Measurements from ENCODE around the gene TRMT2A. TPM values are rescaled to one million over a fixed set of nuclear protein-coding genes. Genes with fewer than 3 reads are reported as not detected.
A peak's percentile ranks its signal among the peaks of the same experiment; 100 is the strongest.

The TRMT2A gene
- total RNA-seq, 5 donors from 2014 or later (not counting 1 experiment from before 2014, with no cell fraction given) = 87.6 to 136 (median 123) TPM

DNA sequence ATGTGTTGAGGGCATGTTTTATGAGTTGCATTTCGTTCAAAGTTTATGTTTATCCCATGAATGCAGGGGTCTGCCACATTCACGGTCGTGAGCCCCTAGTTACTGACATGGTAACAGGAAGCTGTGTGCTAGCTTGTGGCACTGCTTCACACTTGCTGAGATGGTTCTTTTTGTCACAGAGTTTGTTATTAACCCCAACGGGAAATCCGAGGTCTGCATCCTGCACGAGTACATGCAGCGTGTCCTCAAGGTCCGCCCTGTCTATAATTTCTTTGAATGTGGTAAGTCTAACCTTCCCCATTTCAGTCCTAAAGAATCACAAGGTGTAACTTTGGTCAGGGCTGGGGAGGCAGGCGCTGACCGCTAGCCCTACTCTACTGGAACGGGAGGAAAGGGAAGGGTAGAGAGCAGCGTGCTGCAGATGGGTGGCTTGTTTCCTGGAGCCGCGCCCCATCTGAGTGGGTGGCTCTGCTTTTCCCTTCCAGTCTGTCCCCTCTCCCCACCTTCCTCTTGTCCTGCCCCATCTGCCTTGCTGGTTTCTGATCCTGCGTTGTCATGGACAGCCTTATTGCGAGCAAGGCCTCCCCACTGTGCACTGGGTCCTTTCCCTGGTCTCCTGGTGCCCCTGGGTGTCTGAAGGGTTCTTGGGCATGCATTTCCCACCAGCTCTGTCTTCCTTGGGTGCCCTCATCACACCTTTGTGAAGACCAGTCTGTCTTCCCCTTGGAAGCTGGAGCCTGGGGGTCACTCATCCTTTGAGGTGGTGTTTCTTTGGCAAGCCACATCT is 25.1 kb downstream of the TRMT2A start:
- 69% methylated on average over 6 of the region's 16 CpGs for WGBS (ENCODE audit: insufficient coverage)
- H3K4me3 ChIP-seq (ENCODE audit: control insufficient read depth in 1 of 2, extremely low read depth in 1 of 2, low read length in 1 of 2) = no peak overlapping the region
- H3K4me1 Mint-ChIP-seq = peaks cover 7 to 37% (median 24%) of the 10 kb centered on the region in 3 donors
- ATAC-seq (replicated peaks in 1 of 4) (peak; percentile 47 to 57 (median 54)), DNase-seq (peak in 2 of 35 experiments; percentile 15 to 54)
- H3K36me3 ChIP-seq (ENCODE audit: control insufficient read depth in 2 of 2, extremely low read depth in 1 of 2, insufficient read depth in 1 of 2, low read length in 1 of 2) = peaks cover 46 to 89% of the 10 kb centered on the region in 2 donors
- H3K9me3 ChIP-seq = no peaks in the 10 kb centered on the region
- no peaks in the 10 kb centered on the region for H3K27me3 Mint-ChIP-seq
- H3K27ac ChIP-seq (ENCODE audit: low read length) = peak overlapping the region; percentile 50
- ChIA-PET CTCF (no interaction called here), POLR2A (no interaction called here)
- peaks cover 0 to 7% (median 0%) of the 10 kb centered on the region in 3 donors for H3K9me3 Mint-ChIP-seq
- H3K4me3 Mint-ChIP-seq = peak overlapping the region; percentile 13 to 28 (median 18)
- peak overlapping the region; percentile 78 to 88 for H3K27ac Mint-ChIP-seq
- H3K36me3 Mint-ChIP-seq = peaks cover 75% of the 10 kb centered on the region
- H3K27me3 ChIP-seq (replicated peaks in 1 of 2; ENCODE audit: control insufficient read depth in 2 of 2, extremely low read depth in 1 of 2, insufficient read depth in 2 of 2, low read length in 1 of 2) = no peaks in the 10 kb centered on the region
- H3K4me1 ChIP-seq (ENCODE audit: control insufficient read depth in 1 of 2, extremely low read depth in 1 of 2, insufficient read depth in 2 of 2, low read length in 2 of 2) = peaks cover 3 to 78% of the 10 kb centered on the region in 2 experiments

DNA sequence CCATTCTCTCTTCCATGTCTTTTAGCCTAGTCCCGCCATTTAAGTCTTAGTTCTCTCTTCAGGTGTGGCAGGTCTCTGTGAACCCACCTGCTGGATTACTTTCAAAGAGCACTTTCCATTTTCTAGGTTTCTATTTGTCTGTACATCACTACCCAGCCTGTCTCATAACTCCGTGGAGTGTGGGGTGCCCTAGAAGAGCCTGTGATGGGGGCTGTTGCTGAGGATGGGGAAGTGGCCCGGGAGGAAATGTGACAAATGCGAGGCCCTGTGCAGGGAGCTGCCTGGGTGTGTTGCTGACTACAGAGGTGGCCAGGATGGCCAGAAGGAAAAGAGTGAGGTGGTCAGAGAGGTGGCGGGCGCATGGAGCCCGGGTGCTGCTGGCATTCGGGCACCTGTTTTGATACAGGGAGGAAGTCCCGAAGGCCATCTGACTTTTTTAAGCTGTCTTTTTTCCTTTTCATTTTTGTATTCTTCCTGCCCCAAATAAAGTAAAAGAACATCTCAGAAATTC is 26.2 kb downstream of the TRMT2A start:
- ChIA-PET CTCF (no interaction called here), POLR2A (interaction anchor here in 1 of 2 donors (0.6 kb wide), 1 partner anchor 215 kb away, joined by 4 read pairs; no protein-coding TSS in a partner anchor)
- peaks cover 3 to 89% of the 10 kb centered on the region in 2 experiments for H3K4me1 ChIP-seq (ENCODE audit: control insufficient read depth in 1 of 2, extremely low read depth in 1 of 2, insufficient read depth in 2 of 2, low read length in 2 of 2)
- no peaks in the 10 kb centered on the region for H3K27me3 ChIP-seq (replicated peaks in 1 of 2; ENCODE audit: control insufficient read depth in 2 of 2, extremely low read depth in 1 of 2, insufficient read depth in 2 of 2, low read length in 1 of 2)
- 48% methylated on average over 3 of the region's 9 CpGs for WGBS (ENCODE audit: insufficient coverage)
- H3K27ac ChIP-seq (ENCODE audit: low read length) = peak overlapping the region; percentile 44
- no peak for DNase-seq
- no peak overlapping the region for H3K4me3 ChIP-seq (ENCODE audit: control insufficient read depth in 1 of 2, extremely low read depth in 1 of 2, low read length in 1 of 2)
- ATAC-seq (replicated peaks in 1 of 4) = no peak
- Mint-ChIP-seq H3K4me3 (peak overlapping the region in 1 of 3 donors; percentile 18), H3K27me3 (no peaks in the 10 kb centered on the region), H3K4me1 (peaks cover 16 to 40% (median 27%) of the 10 kb centered on the region in 3 donors), H3K36me3 (peaks cover 71% of the 10 kb centered on the region), H3K9me3 (no peaks in the 10 kb centered on the region), H3K27ac (peak overlapping the region; percentile 78 to 88)
- H3K36me3 ChIP-seq (ENCODE audit: control insufficient read depth in 2 of 2, extremely low read depth in 1 of 2, insufficient read depth in 1 of 2, low read length in 1 of 2) = peaks cover 51 to 90% of the 10 kb centered on the region in 2 donors
- no peaks in the 10 kb centered on the region for H3K9me3 ChIP-seq

DNA sequence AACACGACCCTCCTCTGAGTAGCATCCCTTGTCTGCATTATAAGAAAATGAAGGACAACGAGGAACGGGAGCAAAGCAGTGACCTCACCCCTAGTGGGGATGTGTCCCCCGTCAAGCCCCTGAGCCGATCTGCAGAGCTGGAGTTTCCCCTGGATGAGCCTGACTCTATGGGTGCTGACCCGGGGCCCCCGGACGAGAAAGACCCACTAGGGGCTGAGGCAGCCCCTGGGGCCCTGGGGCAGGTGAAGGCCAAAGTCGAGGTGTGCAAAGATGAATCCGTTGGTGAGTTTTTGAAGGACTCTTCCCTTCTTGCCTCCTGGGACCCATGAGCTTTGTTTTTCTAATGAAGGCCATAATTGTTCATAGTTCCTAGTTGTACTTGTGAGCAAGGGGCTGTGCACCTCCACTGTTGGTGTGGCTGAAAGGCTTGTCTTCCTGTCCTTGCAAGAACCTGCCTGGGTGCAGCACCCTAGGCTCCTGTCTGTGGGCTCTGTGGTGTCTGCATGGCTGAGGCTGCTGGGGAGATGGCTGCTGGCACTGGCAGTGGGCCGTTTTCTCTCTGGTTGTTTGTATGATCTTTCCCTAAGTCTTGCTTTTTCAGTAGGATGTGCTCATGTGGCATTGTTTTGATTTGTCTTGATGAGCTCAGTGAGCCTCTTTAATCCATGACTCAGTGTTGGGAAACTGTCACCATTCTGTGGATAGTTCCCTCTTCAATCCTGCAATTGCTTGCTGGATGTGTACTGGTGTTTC is 26.9 kb downstream of the TRMT2A start:
- no peak for DNase-seq
- peaks cover 68% of the 10 kb centered on the region for H3K36me3 Mint-ChIP-seq
- Histone ChIP-seq H3K4me3 (ENCODE audit: control insufficient read depth in 1 of 2, extremely low read depth in 1 of 2, low read length in 1 of 2) (no peak overlapping the region), H3K36me3 (ENCODE audit: control insufficient read depth in 2 of 2, extremely low read depth in 1 of 2, insufficient read depth in 1 of 2, low read length in 1 of 2) (peaks cover 53 to 88% of the 10 kb centered on the region in 2 donors), H3K27me3 (replicated peaks in 1 of 2; ENCODE audit: control insufficient read depth in 2 of 2, extremely low read depth in 1 of 2, insufficient read depth in 2 of 2, low read length in 1 of 2) (no peaks in the 10 kb centered on the region), H3K27ac (ENCODE audit: low read length) (no peak overlapping the region), H3K4me1 (ENCODE audit: control insufficient read depth in 1 of 2, extremely low read depth in 1 of 2, insufficient read depth in 2 of 2, low read length in 2 of 2) (peaks cover 3 to 92% of the 10 kb centered on the region in 2 experiments), H3K9me3 (no peaks in the 10 kb centered on the region)
- no peaks in the 10 kb centered on the region for H3K9me3 Mint-ChIP-seq
- POLR2A ChIA-PET = interaction anchor here in 1 of 2 donors (0.6 kb wide), 1 partner anchor 216 kb away, joined by 4 read pairs; no protein-coding TSS in a partner anchor
- peaks cover 20 to 37% (median 27%) of the 10 kb centered on the region in 3 donors for H3K4me1 Mint-ChIP-seq
- ATAC-seq (replicated peaks in 1 of 4) = no peak
- H3K27me3 Mint-ChIP-seq = no peaks in the 10 kb centered on the region
- CTCF ChIA-PET = no interaction called here
- H3K27ac Mint-ChIP-seq = peak overlapping the region; percentile 75 to 88
- 90% methylated on average over 11 of the region's 11 CpGs for WGBS (ENCODE audit: insufficient coverage)
- no peak overlapping the region for H3K4me3 Mint-ChIP-seq

DNA sequence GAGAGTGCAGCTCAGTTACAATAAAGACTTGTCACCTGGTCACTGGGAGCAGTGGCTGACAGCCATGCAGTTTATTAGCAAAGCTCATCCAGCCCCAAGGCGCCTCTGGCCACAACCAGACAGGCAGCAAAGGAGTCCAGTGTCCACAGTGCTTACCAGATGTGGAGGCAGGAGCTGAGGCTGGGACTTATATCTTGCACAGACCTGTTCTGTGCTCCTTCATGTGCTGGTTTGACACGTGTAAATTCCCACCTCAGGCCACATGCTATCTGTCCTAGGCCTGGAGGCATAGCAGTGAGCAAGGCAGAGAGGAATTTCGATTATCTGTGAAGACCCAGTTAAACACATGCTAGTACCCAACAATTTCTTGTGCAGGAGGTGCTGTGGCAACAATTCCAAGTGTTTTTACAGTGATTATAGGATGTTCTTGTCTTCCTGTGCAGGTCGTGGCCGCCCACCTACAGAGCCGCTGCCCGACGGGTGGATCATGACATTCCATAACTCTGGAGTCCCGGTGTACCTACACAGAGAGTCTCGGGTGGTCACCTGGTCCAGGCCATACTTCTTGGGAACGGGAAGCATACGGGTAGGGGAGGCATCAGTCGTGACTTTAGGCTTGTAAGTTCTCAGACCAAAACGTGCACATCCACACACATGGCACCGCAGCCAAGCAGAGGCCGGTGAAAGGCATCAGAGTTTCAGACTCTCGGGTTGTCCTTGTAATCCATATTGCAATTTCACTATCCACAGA is 27.6 kb downstream of the TRMT2A start:
- H3K4me3 ChIP-seq (ENCODE audit: control insufficient read depth in 1 of 2, extremely low read depth in 1 of 2, low read length in 1 of 2) = no peak overlapping the region
- H3K4me1 ChIP-seq (ENCODE audit: control insufficient read depth in 1 of 2, extremely low read depth in 1 of 2, insufficient read depth in 2 of 2, low read length in 2 of 2) = peaks cover 3 to 97% of the 10 kb centered on the region in 2 experiments
- Mint-ChIP-seq H3K27ac (peak overlapping the region in 1 of 2 donors; percentile 28), H3K9me3 (no peaks in the 10 kb centered on the region), H3K4me3 (no peak overlapping the region), H3K27me3 (no peaks in the 10 kb centered on the region), H3K4me1 (peaks cover 28 to 44% (median 34%) of the 10 kb centered on the region in 3 donors), H3K36me3 (peaks cover 63% of the 10 kb centered on the region)
- H3K27ac ChIP-seq (ENCODE audit: low read length) = no peak overlapping the region
- 95% methylated on average over 16 of the region's 17 CpGs for WGBS (ENCODE audit: insufficient coverage)
- ATAC-seq (replicated peaks in 1 of 4) = no peak
- POLR2A ChIA-PET = no interaction called here
- CTCF ChIA-PET = no interaction called here
- no peaks in the 10 kb centered on the region for H3K27me3 ChIP-seq (replicated peaks in 1 of 2; ENCODE audit: control insufficient read depth in 2 of 2, extremely low read depth in 1 of 2, insufficient read depth in 2 of 2, low read length in 1 of 2)
- DNase-seq = no peak
- H3K36me3 ChIP-seq (ENCODE audit: control insufficient read depth in 2 of 2, extremely low read depth in 1 of 2, insufficient read depth in 1 of 2, low read length in 1 of 2) = peaks cover 46 to 81% of the 10 kb centered on the region in 2 donors
- no peaks in the 10 kb centered on the region for H3K9me3 ChIP-seq

DNA sequence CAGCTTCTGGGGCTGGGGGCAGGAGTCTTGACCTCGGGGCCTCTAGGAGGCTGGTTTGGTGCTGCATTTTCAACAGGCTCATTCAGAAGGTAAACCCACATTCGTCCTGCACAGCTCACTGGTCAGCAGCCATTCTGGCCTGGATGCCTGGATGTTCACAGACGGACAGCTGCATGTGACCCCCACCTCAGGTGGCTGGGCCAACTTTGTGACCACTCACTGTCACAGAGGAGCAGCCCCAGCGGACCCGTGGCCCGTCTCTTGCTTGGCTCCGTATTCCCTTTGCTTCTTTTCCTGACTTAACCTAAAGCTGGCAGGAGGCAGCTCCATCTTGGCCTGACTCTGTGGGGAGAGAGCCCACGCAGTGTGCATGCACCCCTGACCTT is 28.8 kb downstream of the TRMT2A start:
- H3K4me3 ChIP-seq (ENCODE audit: control insufficient read depth in 1 of 2, extremely low read depth in 1 of 2, low read length in 1 of 2) = no peak overlapping the region
- no peak overlapping the region for H3K4me3 Mint-ChIP-seq
- H3K4me1 ChIP-seq (ENCODE audit: control insufficient read depth in 1 of 2, extremely low read depth in 1 of 2, insufficient read depth in 2 of 2, low read length in 2 of 2) = peaks cover 0 to 95% of the 10 kb centered on the region in 2 experiments
- CTCF ChIA-PET = no interaction called here
- no peaks in the 10 kb centered on the region for H3K27me3 ChIP-seq (replicated peaks in 1 of 2; ENCODE audit: control insufficient read depth in 2 of 2, extremely low read depth in 1 of 2, insufficient read depth in 2 of 2, low read length in 1 of 2)
- POLR2A ChIA-PET = interaction anchor here in 1 of 2 donors (0.6 kb wide), 1 partner anchor 759 kb away, joined by 7 read pairs; no protein-coding TSS in a partner anchor
- 97% methylated on average over 3 of the region's 8 CpGs for WGBS (ENCODE audit: insufficient coverage)
- H3K27ac Mint-ChIP-seq = peak overlapping the region in 1 of 2 donors; percentile 8
- H3K9me3 Mint-ChIP-seq = no peaks in the 10 kb centered on the region
- H3K9me3 ChIP-seq = no peaks in the 10 kb centered on the region
- H3K36me3 ChIP-seq (ENCODE audit: control insufficient read depth in 2 of 2, extremely low read depth in 1 of 2, insufficient read depth in 1 of 2, low read length in 1 of 2) = peaks cover 36 to 70% of the 10 kb centered on the region in 2 donors
- no peaks in the 10 kb centered on the region for H3K27me3 Mint-ChIP-seq
- ATAC-seq (replicated peaks in 1 of 4) (no peak), DNase-seq (no peak)
- no peak overlapping the region for H3K27ac ChIP-seq (ENCODE audit: low read length)
- peaks cover 39 to 50% (median 40%) of the 10 kb centered on the region in 3 donors for H3K4me1 Mint-ChIP-seq
- peaks cover 54% of the 10 kb centered on the region for H3K36me3 Mint-ChIP-seq
